ENCODE measurements around the gene SORL1. TPM values are rescaled to one million over a fixed set of nuclear protein-coding genes. Genes with fewer than 3 reads are reported as not detected.
A peak's percentile ranks its signal among the peaks of the same experiment; 100 is the strongest.

Gene SORL1
- total RNA-seq, 1 donor from 2014 or later, result 46.0 TPM

- DNase-seq (ENCODE audit: low spot score), result no peak
- Histone ChIP-seq H3K27me3 (no peaks in the 10 kb centered on the region), H3F3A (ENCODE audit: low read depth) (peaks cover 8% of the 10 kb centered on the region), H3K4me1 (peaks cover 11% of the 10 kb centered on the region), H3K4me2 (no peak overlapping the region), H3K36me3 (no peaks in the 10 kb centered on the region), H3K9me3 (ENCODE audit: low read depth) (no peaks in the 10 kb centered on the region), H3K27ac (no peak overlapping the region), H2AFZ (replicated peaks) (no peak overlapping the region), H4K20me1 (ENCODE audit: low read depth) (no peaks in the 10 kb centered on the region), H3K4me3 (no peak overlapping the region), H3K9ac (no peak overlapping the region), H3K79me2 (ENCODE audit: low read depth) (no peaks in the 10 kb centered on the region)
- TF ChIP-seq CTCF (IDR thresholded peaks at IDR 0.05) (peak; percentile 11), EZH2 (IDR thresholded peaks at IDR 0.05) (no peak), EZH2phosphoT487 (IDR thresholded peaks at IDR 0.05) (no peak)
- H3K9me3 Mint-ChIP-seq, result no peaks in the 10 kb centered on the region
- H3K4me3 Mint-ChIP-seq, result no peak overlapping the region
- no peak overlapping the region for H3K27ac Mint-ChIP-seq
- H3K27me3 Mint-ChIP-seq (ENCODE audit: insufficient read depth, low read depth), result peaks cover 6% of the 10 kb centered on the region
- no peaks in the 10 kb centered on the region for H3K36me3 Mint-ChIP-seq
- peaks cover 21% of the 10 kb centered on the region for H3K4me1 Mint-ChIP-seq
Observed at GRCh38 chr11:121648306-121648705, 196.2 kb downstream of the SORL1 start.

GRCh38 chr11:121649798-121650197, 197.7 kb downstream of the SORL1 start:
- H3K27me3 Mint-ChIP-seq (ENCODE audit: insufficient read depth, low read depth), result peaks cover 6% of the 10 kb centered on the region
- H3F3A ChIP-seq (ENCODE audit: low read depth), result peaks cover 23% of the 10 kb centered on the region
- no peak for DNase-seq (ENCODE audit: low spot score)
- H3K36me3 Mint-ChIP-seq, result no peaks in the 10 kb centered on the region
- H3K79me2 ChIP-seq (ENCODE audit: low read depth), result no peaks in the 10 kb centered on the region
- peaks cover 33% of the 10 kb centered on the region for H3K4me1 Mint-ChIP-seq
- H3K9ac ChIP-seq, result no peak overlapping the region
- no peak overlapping the region for H3K4me3 Mint-ChIP-seq
- H2AFZ ChIP-seq (replicated peaks), result no peak overlapping the region
- H3K36me3 ChIP-seq, result no peaks in the 10 kb centered on the region
- no peaks in the 10 kb centered on the region for H4K20me1 ChIP-seq (ENCODE audit: low read depth)
- no peak overlapping the region for H3K4me2 ChIP-seq
- no peak overlapping the region for H3K27ac ChIP-seq
- no peaks in the 10 kb centered on the region for H3K9me3 ChIP-seq (ENCODE audit: low read depth)
- H3K4me3 ChIP-seq, result no peak overlapping the region
- H3K4me1 ChIP-seq, result peaks cover 21% of the 10 kb centered on the region
- H3K9me3 Mint-ChIP-seq, result no peaks in the 10 kb centered on the region
- TF ChIP-seq CTCF (IDR thresholded peaks at IDR 0.05) (no peak), EZH2phosphoT487 (IDR thresholded peaks at IDR 0.05) (no peak), EZH2 (IDR thresholded peaks at IDR 0.05) (no peak)
- no peak overlapping the region for H3K27ac Mint-ChIP-seq
- no peaks in the 10 kb centered on the region for H3K27me3 ChIP-seq

- Mint-ChIP-seq H3K27me3 (ENCODE audit: insufficient read depth, low read depth) (peaks cover 9% of the 10 kb centered on the region), H3K4me3 (no peak overlapping the region), H3K9me3 (no peaks in the 10 kb centered on the region), H3K4me1 (peaks cover 40% of the 10 kb centered on the region), H3K27ac (no peak overlapping the region), H3K36me3 (no peaks in the 10 kb centered on the region)
- no peaks in the 10 kb centered on the region for H3K27me3 ChIP-seq
- no peaks in the 10 kb centered on the region for H3K36me3 ChIP-seq
- H3K79me2 ChIP-seq (ENCODE audit: low read depth), result no peaks in the 10 kb centered on the region
- peaks cover 31% of the 10 kb centered on the region for H3F3A ChIP-seq (ENCODE audit: low read depth)
- DNase-seq (ENCODE audit: low spot score), result no peak
- H2AFZ ChIP-seq (replicated peaks), result no peak overlapping the region
- no peaks in the 10 kb centered on the region for H4K20me1 ChIP-seq (ENCODE audit: low read depth)
- H3K4me2 ChIP-seq, result no peak overlapping the region
- H3K9me3 ChIP-seq (ENCODE audit: low read depth), result no peaks in the 10 kb centered on the region
- no peak for TF ChIP-seq CTCF (IDR thresholded peaks at IDR 0.05)
- no peak for TF ChIP-seq EZH2phosphoT487 (IDR thresholded peaks at IDR 0.05)
- no peak for TF ChIP-seq EZH2 (IDR thresholded peaks at IDR 0.05)
- H3K27ac ChIP-seq, result no peak overlapping the region
- peaks cover 25% of the 10 kb centered on the region for H3K4me1 ChIP-seq
- no peak overlapping the region for H3K4me3 ChIP-seq
- no peak overlapping the region for H3K9ac ChIP-seq
Observed at GRCh38 chr11:121650351-121651256, 198.5 kb downstream of the SORL1 start.
